GM12874 (cell line): Measurements from ENCODE around the gene HMGN1.

Experiments
- CTCF ChIP-seq: IDR thresholded peaks from 2 replicates; pipeline ENCODE4 v1.5.1; 2011; ENCODE audit warnings: low read depth, mild to moderate bottlenecking, control low read depth, low read length, moderate library complexity; ENCODE audit not compliant: insufficient read depth

HMGN1 gene

GRCh38 chr21:39386899-39387298 is 38.0 kb upstream of the HMGN1 start:
- TF ChIP-seq CTCF, result no peak

GRCh38 chr21:39386194-39386593 is 37.3 kb upstream of the HMGN1 start:
- TF ChIP-seq CTCF, result no peak

- no peak for TF ChIP-seq CTCF
These were observed 36.6 kb upstream of the HMGN1 start for GRCh38 chr21:39385299-39386145.

GRCh38 chr21:39384674-39385298 is 35.9 kb upstream of the HMGN1 start:
- TF ChIP-seq CTCF, result no peak

- TF ChIP-seq CTCF, result no peak
These were observed 32.1 kb upstream of the HMGN1 start for GRCh38 chr21:39381009-39381408.

- TF ChIP-seq CTCF, result no peak
These were observed 31.4 kb upstream of the HMGN1 start for GRCh38 chr21:39379986-39380891.
